Umbilical cord (tissue), 2 donors: Measurements from ENCODE around the gene MARCHF2. TPM values are rescaled to one million over a fixed set of nuclear protein-coding genes. Genes with fewer than 3 reads are reported as not detected.

Source experiments
- DNase-seq: peaks from one replicate; pipeline ENCODE4 v3.0.0-alpha.2; 2015; ENCODE audit warnings: low spot score
- total RNA-seq: library from RNA; depleted of rRNA; stranded (reverse); fragments of >200 nt; gene quantifications from one replicate; pipeline ENCODE4 v1.2.3, GENCODE V29; 2014; ENCODE audit warnings: low replicate concordance; ENCODE audit not compliant: insufficient read depth

MARCHF2 gene
- total RNA-seq, 1 donor from 2014 or later, result 77.0 TPM

GRCh38 chr19:8387688-8388611 lies 25.2 kb upstream of the MARCHF2 start:
- DNase-seq, result no peak

GRCh38 chr19:8388612-8388958 lies 24.5 kb upstream of the MARCHF2 start:
- no peak for DNase-seq

- DNase-seq, result peak; percentile 100
Observed at GRCh38 chr19:8389891-8390616, 23.1 kb upstream of the MARCHF2 start, which contains the start of gene RAB11B. RAB11B (plus strand) TSS chr19:8390360; CDS start chr19:8390417, 57 bp downstream.

GRCh38 chr19:8390617-8390981 lies 22.5 kb upstream of the MARCHF2 start:
- peak; percentile 91 for DNase-seq

GRCh38 chr19:8391198-8392016 lies 21.7 kb upstream of the MARCHF2 start:
- DNase-seq, result no peak

- peak; percentile 57 for DNase-seq
Observed at GRCh38 chr19:8392017-8392591, 21.0 kb upstream of the MARCHF2 start.

GRCh38 chr19:8393192-8393870 lies 19.8 kb upstream of the MARCHF2 start:
- no peak for DNase-seq

- DNase-seq, result no peak
Observed at GRCh38 chr19:8393871-8394250, 19.2 kb upstream of the MARCHF2 start.

GRCh38 chr19:8395621-8396082 lies 17.5 kb upstream of the MARCHF2 start:
- DNase-seq, result no peak

GRCh38 chr19:8396185-8396562 lies 16.9 kb upstream of the MARCHF2 start:
- no peak for DNase-seq

- peak; percentile 46 for DNase-seq
Observed at GRCh38 chr19:8396563-8397203, 16.4 kb upstream of the MARCHF2 start.

GRCh38 chr19:8397271-8397670 lies 15.8 kb upstream of the MARCHF2 start:
- no peak for DNase-seq

- no peak for DNase-seq
Observed at GRCh38 chr19:8397746-8398310, 15.3 kb upstream of the MARCHF2 start.

GRCh38 chr19:8398311-8398771 lies 14.8 kb upstream of the MARCHF2 start:
- DNase-seq, result no peak

GRCh38 chr19:8399681-8400188 lies 13.4 kb upstream of the MARCHF2 start:
- DNase-seq, result no peak

GRCh38 chr19:8401981-8402411 lies 11.1 kb upstream of the MARCHF2 start:
- no peak for DNase-seq

- DNase-seq, result no peak
Observed at GRCh38 chr19:8403098-8403819, 9.8 kb upstream of the MARCHF2 start.

- no peak for DNase-seq
Observed at GRCh38 chr19:8403820-8404109, 9.3 kb upstream of the MARCHF2 start.
